Measurements from ENCODE around the gene TTC27.

TTC27 gene

GRCh38 chr2:32758232-32758631, 130.4 kb downstream of the TTC27 start:
- ATAC-seq, result no peak

- ATAC-seq, result no peak
Measured at GRCh38 chr2:32760628-32761027, 132.8 kb downstream of the TTC27 start.

GRCh38 chr2:32768387-32769174, 140.7 kb downstream of the TTC27 start:
- no peak for ATAC-seq

GRCh38 chr2:32770360-32770759, 142.5 kb downstream of the TTC27 start:
- no peak for ATAC-seq

GRCh38 chr2:32772638-32773447, 145.0 kb downstream of the TTC27 start:
- ATAC-seq, result no peak

- no peak for ATAC-seq
Measured at GRCh38 chr2:32773448-32773808, 145.6 kb downstream of the TTC27 start.

GRCh38 chr2:32775954-32776353, 148.1 kb downstream of the TTC27 start:
- no peak for ATAC-seq

- ATAC-seq, result no peak
Measured at GRCh38 chr2:32777714-32778113, 149.9 kb downstream of the TTC27 start.

- no peak for ATAC-seq
Measured at GRCh38 chr2:32780961-32781360, 153.1 kb downstream of the TTC27 start.

- no peak for ATAC-seq
Measured at GRCh38 chr2:32783469-32783868, 155.6 kb downstream of the TTC27 start.

GRCh38 chr2:32783933-32784332, 156.1 kb downstream of the TTC27 start:
- ATAC-seq, result no peak

GRCh38 chr2:32787207-32787606, 159.4 kb downstream of the TTC27 start:
- ATAC-seq, result no peak

GRCh38 chr2:32788114-32788513, 160.3 kb downstream of the TTC27 start:
- no peak for ATAC-seq

GRCh38 chr2:32792416-32792815, 164.6 kb downstream of the TTC27 start:
- no peak for ATAC-seq

GRCh38 chr2:32798829-32799228, 171.0 kb downstream of the TTC27 start:
- ATAC-seq, result no peak

- no peak for ATAC-seq
Measured at GRCh38 chr2:32801741-32802140, 173.9 kb downstream of the TTC27 start.

GRCh38 chr2:32802877-32803276, 175.0 kb downstream of the TTC27 start:
- no peak for ATAC-seq

GRCh38 chr2:32804205-32804604, 176.4 kb downstream of the TTC27 start:
- ATAC-seq, result no peak

GRCh38 chr2:32805104-32806095, 177.6 kb downstream of the TTC27 start:
- ATAC-seq, result no peak

GRCh38 chr2:32806857-32807256, 179.0 kb downstream of the TTC27 start:
- no peak for ATAC-seq

- no peak for ATAC-seq
Measured at GRCh38 chr2:32807662-32808061, 179.8 kb downstream of the TTC27 start.

- ATAC-seq, result no peak
Measured at GRCh38 chr2:32810909-32811495, 183.2 kb downstream of the TTC27 start.

GRCh38 chr2:32811696-32812095, 183.8 kb downstream of the TTC27 start:
- ATAC-seq, result no peak
